Skeletal muscle tissue (tissue), 4 donors: ENCODE measurements around the gene GPR34. TPM values are rescaled to one million over a fixed set of nuclear protein-coding genes. Genes with fewer than 3 reads are reported as not detected.
"Not testable (repeated sequence)": the region's sequence is repeated elsewhere in the genome, so short reads cannot be mapped to it uniquely, and the experiment has no call there.

Experiments used
- H3K27ac ChIP-seq: one replicate; pipeline ENCODE4 v1.7.0; 2013; ENCODE audit warnings: mild to moderate bottlenecking, low read depth, low read length, inconsistent platforms
- H3K27me3 ChIP-seq, 3 donors: one replicate each; pipeline ENCODE4 v1.7.0; 2013; ENCODE audit warnings: low read length in 3 of 3; ENCODE audit not compliant: control insufficient read depth in 3 of 3, insufficient read depth in 3 of 3
- H3K36me3 ChIP-seq, 3 donors: one replicate each; pipeline ENCODE4 v1.7.0; 2013; ENCODE audit warnings: low read length in 3 of 3; ENCODE audit not compliant: control insufficient read depth in 3 of 3, insufficient read depth in 3 of 3
- H3K4me1 ChIP-seq, 3 donors: one replicate each; pipeline ENCODE4 v1.7.0; 2013; ENCODE audit warnings: low read length in 3 of 3, mild to moderate bottlenecking in 3 of 3; ENCODE audit not compliant: control insufficient read depth in 3 of 3, insufficient read depth in 3 of 3
- H3K4me3 ChIP-seq, 3 donors: one replicate each; pipeline ENCODE4 v1.7.0; 2013; ENCODE audit warnings: low read length in 3 of 3
- H3K9ac ChIP-seq, 3 donors: one replicate each; pipeline ENCODE4 v1.7.0; 2013; ENCODE audit warnings: low read length in 3 of 3, mild to moderate bottlenecking in 3 of 3, moderate library complexity in 2 of 3, low read depth in 1 of 3
- H3K9me3 ChIP-seq, 3 donors: one replicate each; pipeline ENCODE4 v1.7.0; 2013; ENCODE audit warnings: low read length in 3 of 3; ENCODE audit not compliant: control insufficient read depth in 3 of 3
- total RNA-seq: library from RNA; depleted of rRNA; stranded (reverse); fragments of >200 nt; gene quantifications from one replicate; pipeline ENCODE4 v1.2.3, GENCODE V29; 2014
- donor health status: Osteomylitis.

GPR34 gene
- total RNA-seq, 1 donor from 2014 or later, result 13.6 TPM

- Histone ChIP-seq H3K4me1 (no peaks in the 10 kb centered on the region), H3K27ac (no peak overlapping the region), H3K27me3 (no peaks in the 10 kb centered on the region)
Measured at GRCh38 chrX:41716222-41716621, 27.4 kb downstream of the GPR34 start.

GRCh38 chrX:41716767-41717473 lies 28.1 kb downstream of the GPR34 start:
- Histone ChIP-seq H3K9me3 (no peaks in the 10 kb centered on the region), H3K27ac (no peak overlapping the region), H3K9ac (no peak overlapping the region), H3K4me1 (no peaks in the 10 kb centered on the region), H3K4me3 (no peak overlapping the region), H3K27me3 (no peaks in the 10 kb centered on the region), H3K36me3 (no peaks in the 10 kb centered on the region)

More at GRCh38 chrX:41716222-41716621, 27.4 kb downstream of the GPR34 start:
- H3K9me3 ChIP-seq, result no peaks in the 10 kb centered on the region
- H3K36me3 ChIP-seq, result no peaks in the 10 kb centered on the region
- H3K4me3 ChIP-seq, result no peak overlapping the region
- no peak overlapping the region for H3K9ac ChIP-seq

- Histone ChIP-seq H3K9me3 (no peaks in the 10 kb centered on the region), H3K27me3 (no peaks in the 10 kb centered on the region), H3K36me3 (no peaks in the 10 kb centered on the region), H3K4me3 (no peak overlapping the region), H3K9ac (no peak overlapping the region), H3K27ac (no peak overlapping the region), H3K4me1 (no peaks in the 10 kb centered on the region)
Measured at GRCh38 chrX:41718481-41719235, 29.9 kb downstream of the GPR34 start.

GRCh38 chrX:41719610-41720009 lies 30.8 kb downstream of the GPR34 start:
- H3K9ac ChIP-seq, H3K4me3 ChIP-seq, H3K27me3 ChIP-seq, H3K36me3 ChIP-seq, H3K27ac ChIP-seq, H3K4me1 ChIP-seq, H3K9me3 ChIP-seq: not testable (repeated sequence)

GRCh38 chrX:41720125-41720779 lies 31.5 kb downstream of the GPR34 start:
- Histone ChIP-seq H3K4me1 (no peaks in the 10 kb centered on the region), H3K9me3 (no peaks in the 10 kb centered on the region), H3K27me3 (no peaks in the 10 kb centered on the region), H3K36me3 (no peaks in the 10 kb centered on the region), H3K9ac (no peak overlapping the region), H3K27ac (no peak overlapping the region), H3K4me3 (no peak overlapping the region)

- H3K4me3 ChIP-seq, result no peak overlapping the region
- H3K27ac ChIP-seq, result no peak overlapping the region
- H3K27me3 ChIP-seq, result no peaks in the 10 kb centered on the region
- H3K9ac ChIP-seq, result no peak overlapping the region
- H3K36me3 ChIP-seq, result no peaks in the 10 kb centered on the region
- H3K4me1 ChIP-seq, result no peaks in the 10 kb centered on the region
- H3K9me3 ChIP-seq, result no peaks in the 10 kb centered on the region
Measured at GRCh38 chrX:41721590-41721989, 32.8 kb downstream of the GPR34 start.

- H3K9me3 ChIP-seq, result no peaks in the 10 kb centered on the region
- no peak overlapping the region for H3K9ac ChIP-seq
- no peaks in the 10 kb centered on the region for H3K4me1 ChIP-seq
- no peak overlapping the region for H3K27ac ChIP-seq
- no peaks in the 10 kb centered on the region for H3K36me3 ChIP-seq
- no peaks in the 10 kb centered on the region for H3K27me3 ChIP-seq
- H3K4me3 ChIP-seq, result no peak overlapping the region
Measured at GRCh38 chrX:41722214-41722613, 33.4 kb downstream of the GPR34 start.

GRCh38 chrX:41722816-41723618 lies 34.2 kb downstream of the GPR34 start:
- Histone ChIP-seq H3K9ac (no peak overlapping the region), H3K27me3 (no peaks in the 10 kb centered on the region), H3K4me3 (no peak overlapping the region), H3K27ac (no peak overlapping the region), H3K36me3 (no peaks in the 10 kb centered on the region), H3K9me3 (no peaks in the 10 kb centered on the region), H3K4me1 (no peaks in the 10 kb centered on the region)

GRCh38 chrX:41723826-41724225 lies 35.1 kb downstream of the GPR34 start, which contains the start of gene GPR82:
TSS of gene GPR82 (plus strand) at chrX:41724181. CDS start at chrX:41727027, 2,846 bp downstream.
- H3K4me1 ChIP-seq, result no peaks in the 10 kb centered on the region
- no peak within 1 kb of the TSS for H3K9ac ChIP-seq
- H3K27ac ChIP-seq, result no peak within 1 kb of the TSS
- H3K4me3 ChIP-seq, result no peak within 1 kb of the TSS
- no peaks in the 10 kb centered on the region for H3K27me3 ChIP-seq
- no peaks in the 10 kb centered on the region for H3K9me3 ChIP-seq
- H3K36me3 ChIP-seq, result no peaks in the 10 kb centered on the region
